GM13977 (cell line): Measurements from ENCODE around the gene XPNPEP1.
A peak's percentile ranks its signal among the peaks of the same experiment; 100 is the strongest.

Source experiments
- DNase-seq: peaks from one replicate; pipeline ENCODE4 v3.0.0; 2012; ENCODE audit warnings: low spot score
- in situ Hi-C: fragments of 300-500 bp; cut with MboI; formaldehyde crosslinking; loops from one replicate; pipeline ENCODE4 v1.12.0; 2022; ENCODE audit warnings: low sequenced_read_pairs, low pct_unique_long_range_greater_than_20kb, mixed read lengths, inconsistent platforms; ENCODE audit not compliant: unreplicated experiment
- TF ChIP-seq, protein P1 (sequence below): IDR thresholded peaks from 2 replicates; pipeline ENCODE4 v1.5.1; 2012; ENCODE audit warnings: mild to moderate bottlenecking, control low read depth; ENCODE audit not compliant: insufficient read depth; ENCODE audit errors: extremely low read depth, missing control alignments

XPNPEP1 gene

DNA sequence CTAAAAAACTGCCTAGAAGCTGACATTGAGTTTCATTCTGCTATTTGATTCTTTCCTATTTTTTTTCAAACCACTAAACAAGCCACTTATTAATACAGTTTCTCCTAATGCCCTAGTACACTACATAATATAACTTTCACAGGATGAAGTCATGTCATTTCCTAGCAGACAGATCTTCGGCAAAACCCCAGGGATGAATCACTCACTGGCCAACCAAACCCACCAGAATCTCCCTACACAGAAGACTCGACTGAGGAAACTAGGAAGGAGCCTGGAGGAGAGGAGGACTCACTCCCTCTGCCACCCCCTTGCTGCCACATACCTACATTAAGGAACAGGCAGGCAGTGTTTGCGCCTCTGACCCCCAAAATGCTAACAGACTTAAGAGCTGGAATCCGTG lies 33.4 kb downstream of the XPNPEP1 start:
- TF ChIP-seq, protein P1, sequence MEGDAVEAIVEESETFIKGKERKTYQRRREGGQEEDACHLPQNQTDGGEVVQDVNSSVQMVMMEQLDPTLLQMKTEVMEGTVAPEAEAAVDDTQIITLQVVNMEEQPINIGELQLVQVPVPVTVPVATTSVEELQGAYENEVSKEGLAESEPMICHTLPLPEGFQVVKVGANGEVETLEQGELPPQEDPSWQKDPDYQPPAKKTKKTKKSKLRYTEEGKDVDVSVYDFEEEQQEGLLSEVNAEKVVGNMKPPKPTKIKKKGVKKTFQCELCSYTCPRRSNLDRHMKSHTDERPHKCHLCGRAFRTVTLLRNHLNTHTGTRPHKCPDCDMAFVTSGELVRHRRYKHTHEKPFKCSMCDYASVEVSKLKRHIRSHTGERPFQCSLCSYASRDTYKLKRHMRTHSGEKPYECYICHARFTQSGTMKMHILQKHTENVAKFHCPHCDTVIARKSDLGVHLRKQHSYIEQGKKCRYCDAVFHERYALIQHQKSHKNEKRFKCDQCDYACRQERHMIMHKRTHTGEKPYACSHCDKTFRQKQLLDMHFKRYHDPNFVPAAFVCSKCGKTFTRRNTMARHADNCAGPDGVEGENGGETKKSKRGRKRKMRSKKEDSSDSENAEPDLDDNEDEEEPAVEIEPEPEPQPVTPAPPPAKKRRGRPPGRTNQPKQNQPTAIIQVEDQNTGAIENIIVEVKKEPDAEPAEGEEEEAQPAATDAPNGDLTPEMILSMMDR: no peak
- in situ Hi-C loops: loop anchor here (10.0 kb wide), 2 partner anchors 95 to 245 kb away; no protein-coding TSS in a partner anchor
- DNase-seq: no peak

DNA sequence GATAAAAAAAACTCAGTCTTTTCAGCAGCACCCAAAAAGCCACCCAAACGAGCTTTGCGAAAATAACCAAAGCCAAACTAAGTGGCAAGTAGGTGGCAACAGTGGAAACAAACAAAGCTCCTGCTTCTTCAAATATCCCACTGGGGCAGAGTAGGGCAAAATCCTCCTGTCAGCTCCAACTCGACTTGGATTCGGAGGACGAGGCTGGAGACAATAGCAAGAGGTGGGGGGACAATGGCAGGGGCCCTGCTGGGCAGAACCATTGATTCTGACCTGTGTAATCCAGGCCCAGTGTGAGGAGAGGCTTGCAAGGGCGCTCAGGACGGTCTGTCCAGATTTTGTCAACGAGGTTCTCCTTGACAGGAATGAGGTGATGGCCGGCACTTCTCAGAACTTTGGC lies 35.5 kb downstream of the XPNPEP1 start:
- in situ Hi-C loops: loop anchor here (10.0 kb wide), 1 partner anchor 247 kb away; no protein-coding TSS in a partner anchor
- DNase-seq: no peak
- TF ChIP-seq, protein P1: no peak

DNA sequence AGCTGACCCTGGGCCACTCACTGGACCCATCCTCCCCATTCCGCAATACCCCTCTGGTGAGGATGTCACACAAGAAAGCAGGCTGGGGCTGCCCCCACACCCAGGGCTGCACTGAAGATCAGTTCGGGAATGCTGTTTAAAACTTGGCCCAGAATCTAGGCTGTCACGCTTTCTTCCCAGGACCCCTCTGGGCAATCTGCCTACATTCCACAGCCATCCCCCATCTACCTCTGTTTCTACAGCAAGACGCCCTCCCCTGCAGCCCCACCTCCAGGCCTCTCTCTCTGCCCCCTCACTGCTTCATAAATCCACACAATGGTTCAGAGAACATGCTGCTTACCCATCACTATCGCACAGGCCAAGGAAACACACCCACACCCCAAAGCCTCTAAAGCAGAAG lies 36.1 kb downstream of the XPNPEP1 start:
- DNase-seq: no peak
- in situ Hi-C loops: loop anchor here (10.0 kb wide), 1 partner anchor 248 kb away; no protein-coding TSS in a partner anchor
- TF ChIP-seq, protein P1: no peak

DNA sequence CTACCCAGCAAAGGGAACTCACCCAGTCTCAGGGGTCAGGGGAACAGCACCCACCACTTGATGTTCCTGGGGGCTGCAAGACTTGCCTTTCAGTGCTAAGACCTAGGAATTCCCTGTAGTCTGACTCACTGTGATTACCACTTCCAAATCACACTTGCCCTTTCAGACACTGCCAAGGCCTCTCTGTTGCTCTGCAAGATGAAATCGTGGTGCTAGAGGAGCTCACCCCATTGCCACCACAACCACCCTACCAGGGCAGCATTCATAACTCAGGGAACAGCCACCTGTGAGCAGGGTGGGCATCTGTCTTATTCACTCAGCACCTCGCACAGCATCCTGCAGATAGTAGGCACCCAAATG lies 36.5 kb downstream of the XPNPEP1 start:
- in situ Hi-C loops: loop anchor here (10.0 kb wide), 1 partner anchor 248 kb away; no protein-coding TSS in a partner anchor
- no peak for DNase-seq
- TF ChIP-seq, protein P1: no peak

DNA sequence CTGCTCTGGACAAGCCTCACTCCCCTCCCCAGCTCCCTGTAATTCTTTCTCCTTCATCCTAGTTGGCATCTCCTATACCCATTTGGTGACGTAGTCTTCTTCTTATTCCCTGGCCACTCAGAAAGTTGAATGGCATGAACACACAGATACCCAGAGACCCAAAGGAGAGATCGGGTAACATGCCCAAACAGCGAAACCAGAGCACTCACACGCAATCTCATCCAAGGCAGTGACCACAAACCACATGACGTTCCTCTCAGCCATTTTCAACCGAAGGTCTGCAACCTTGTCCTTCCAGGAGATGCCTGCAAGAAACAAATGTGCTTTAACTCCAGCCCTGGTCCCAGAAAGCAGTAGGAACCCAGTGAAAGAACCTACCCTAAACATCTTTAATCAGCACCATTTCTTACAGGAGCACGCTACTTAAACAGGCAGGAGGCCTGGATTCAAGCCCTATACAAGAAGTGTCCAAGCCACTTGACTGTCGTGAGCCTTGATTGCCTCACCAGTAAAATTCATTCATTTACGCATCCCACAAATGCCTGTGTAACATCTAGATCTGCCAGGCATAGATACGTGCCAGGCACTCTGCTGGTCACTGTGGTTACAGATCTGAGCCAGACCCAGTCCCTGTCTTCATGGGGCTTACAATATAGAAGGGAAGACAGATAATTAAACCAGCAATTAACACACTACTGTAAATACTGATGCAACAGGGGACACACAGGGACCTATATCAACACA lies 37.1 kb downstream of the XPNPEP1 start:
- DNase-seq: no peak
- TF ChIP-seq, protein P1: no peak
- in situ Hi-C loops: loop anchor here (10.0 kb wide), 1 partner anchor 249 kb away; no protein-coding TSS in a partner anchor

DNA sequence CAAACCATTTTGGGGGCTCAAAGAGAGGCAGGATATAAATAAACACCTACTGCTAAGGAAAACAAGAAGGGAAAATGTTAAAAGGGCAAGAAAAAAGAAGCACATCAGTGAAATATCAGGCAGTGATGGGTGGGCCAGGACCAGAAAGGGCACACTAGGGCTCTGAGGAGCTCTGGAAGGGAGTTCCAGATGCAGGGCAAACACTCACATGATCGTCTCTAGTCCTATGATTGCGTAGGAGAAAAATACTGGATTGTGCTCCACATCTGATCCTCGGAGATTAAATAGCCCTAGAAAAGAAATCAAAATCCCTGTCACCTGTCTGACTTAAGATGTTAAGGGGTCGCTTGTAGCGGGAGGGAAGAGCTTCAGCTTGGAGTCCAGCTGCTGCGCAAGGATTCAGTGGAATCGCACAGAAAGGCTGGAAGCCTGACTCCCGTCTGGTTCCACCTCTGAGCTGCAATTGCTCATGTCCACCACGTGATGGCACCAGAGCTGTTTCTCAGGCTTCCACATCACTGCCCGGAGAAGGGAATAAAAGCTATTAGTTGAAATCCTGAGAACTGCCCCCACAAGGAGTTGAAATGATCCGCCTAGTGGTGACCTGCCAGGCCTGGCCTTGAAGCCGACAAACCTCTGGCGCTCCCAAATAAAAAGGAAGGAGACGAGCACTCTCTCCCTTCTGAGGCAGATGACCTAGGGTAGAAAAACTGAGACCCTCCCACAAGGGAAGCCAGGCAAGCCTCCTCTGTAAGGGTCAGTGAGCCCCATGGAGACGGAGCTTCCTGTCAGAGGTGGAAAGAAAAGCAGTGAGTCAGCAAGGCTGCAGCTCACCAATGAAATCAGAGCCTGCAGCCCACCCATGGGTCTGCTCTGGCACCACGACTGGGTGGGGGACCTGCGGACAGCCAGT lies 39.2 kb downstream of the XPNPEP1 start:
- TF ChIP-seq, protein P1: peak; percentile 96
- DNase-seq: peak; percentile 75
- in situ Hi-C loops: loop anchor here (10.0 kb wide), 1 partner anchor 251 kb away; no protein-coding TSS in a partner anchor
